Suprapubic skin (tissue), 4 donors: ENCODE data around the gene COX10.

Experiments
- POLR2A ChIP-seq, 2 donors: fragments of 450-650 bp; IDR thresholded peaks; one replicate each; pipeline ENCODE4 v1.6.1; 2017; ENCODE audit warnings: antibody characterized with exemption in 2 of 2, mild to moderate bottlenecking in 2 of 2, moderate library complexity in 2 of 2
- POLR2AphosphoS5 ChIP-seq, 3 donors: sonication (generic); formaldehyde crosslinking; IDR thresholded peaks; one replicate each; pipeline ENCODE4 v1.6.1; 2017; ENCODE audit warnings: antibody characterized with exemption in 3 of 3
- TF ChIP-seq, protein P1 (sequence below), 2 donors: fragments of 200-600 bp in 1 of 2; fragments of 450-650 bp in 1 of 2; sonication (generic) in 1 of 2; IDR thresholded peaks; one replicate each; pipeline ENCODE4 v1.5.1; 2016 to 2019; ENCODE audit warnings: antibody characterized with exemption in 2 of 2, mild to moderate bottlenecking in 1 of 2, moderate library complexity in 1 of 2

DNA sequence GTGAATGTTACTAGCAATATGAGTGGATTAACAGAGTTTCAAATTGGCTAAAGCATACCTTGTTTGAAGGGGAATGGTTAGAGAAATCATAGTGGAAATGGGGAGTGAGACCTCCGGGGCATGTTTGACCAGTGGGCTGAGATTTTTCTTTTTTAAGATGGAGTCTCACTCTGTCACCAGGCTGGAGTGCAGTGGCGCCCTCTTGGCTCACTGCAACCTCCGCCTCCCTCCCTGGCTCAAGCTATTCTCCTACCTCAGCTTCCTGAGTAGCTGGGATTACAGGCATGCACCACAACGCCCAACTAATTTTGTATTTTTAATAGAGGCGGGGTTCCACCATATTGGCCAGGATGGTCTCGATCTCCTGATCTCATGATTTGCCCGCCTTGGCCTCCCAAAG lies 157.7 kb downstream of the COX10 start:
- no peak for TF ChIP-seq POLR2AphosphoS5 (IDR thresholded peaks at IDR 0.05)
- TF ChIP-seq, protein P1, sequence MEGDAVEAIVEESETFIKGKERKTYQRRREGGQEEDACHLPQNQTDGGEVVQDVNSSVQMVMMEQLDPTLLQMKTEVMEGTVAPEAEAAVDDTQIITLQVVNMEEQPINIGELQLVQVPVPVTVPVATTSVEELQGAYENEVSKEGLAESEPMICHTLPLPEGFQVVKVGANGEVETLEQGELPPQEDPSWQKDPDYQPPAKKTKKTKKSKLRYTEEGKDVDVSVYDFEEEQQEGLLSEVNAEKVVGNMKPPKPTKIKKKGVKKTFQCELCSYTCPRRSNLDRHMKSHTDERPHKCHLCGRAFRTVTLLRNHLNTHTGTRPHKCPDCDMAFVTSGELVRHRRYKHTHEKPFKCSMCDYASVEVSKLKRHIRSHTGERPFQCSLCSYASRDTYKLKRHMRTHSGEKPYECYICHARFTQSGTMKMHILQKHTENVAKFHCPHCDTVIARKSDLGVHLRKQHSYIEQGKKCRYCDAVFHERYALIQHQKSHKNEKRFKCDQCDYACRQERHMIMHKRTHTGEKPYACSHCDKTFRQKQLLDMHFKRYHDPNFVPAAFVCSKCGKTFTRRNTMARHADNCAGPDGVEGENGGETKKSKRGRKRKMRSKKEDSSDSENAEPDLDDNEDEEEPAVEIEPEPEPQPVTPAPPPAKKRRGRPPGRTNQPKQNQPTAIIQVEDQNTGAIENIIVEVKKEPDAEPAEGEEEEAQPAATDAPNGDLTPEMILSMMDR (IDR thresholded peaks at IDR 0.05) = no peak
- no peak for TF ChIP-seq POLR2A (IDR thresholded peaks at IDR 0.05)
